HEK293 (cell line): ENCODE results near the gene C9orf153.

Experiments
- CTCF ChIP-seq: fragments of 450-650 bp; formaldehyde crosslinking; IDR thresholded peaks from 2 replicates; pipeline ENCODE4 v1.5.1; 2016; ENCODE audit warnings: missing biosample characterization, missing genetic modification characterization
- GLI4 ChIP-seq: fragments of 450-650 bp; formaldehyde crosslinking; IDR thresholded peaks from 2 replicates; pipeline ENCODE4 v1.5.1; 2016; ENCODE audit warnings: missing biosample characterization, missing genetic modification characterization
- YY1 ChIP-seq: fragments of 450-650 bp; formaldehyde crosslinking; IDR thresholded peaks from 2 replicates; pipeline ENCODE4 v1.5.1; 2018; ENCODE audit warnings: missing biosample characterization, missing genetic modification characterization
- ZNF302 ChIP-seq: fragments of 450-650 bp; formaldehyde crosslinking; IDR thresholded peaks from 2 replicates; pipeline ENCODE4 v1.5.1; 2016; ENCODE audit warnings: missing biosample characterization, missing genetic modification characterization, low read depth
- ZNF707 ChIP-seq: fragments of 450-650 bp; formaldehyde crosslinking; IDR thresholded peaks from 2 replicates; pipeline ENCODE4 v1.5.1; 2016; ENCODE audit warnings: missing biosample characterization, missing genetic modification characterization
- ZSCAN4 ChIP-seq: fragments of 450-650 bp; formaldehyde crosslinking; IDR thresholded peaks from 2 replicates; pipeline ENCODE4 v1.5.1; 2017; ENCODE audit warnings: missing biosample characterization, missing genetic modification characterization
- TF ChIP-seq, protein P1 (sequence below): fragments of 450-650 bp; formaldehyde crosslinking; IDR thresholded peaks from 2 replicates; pipeline ENCODE4 v1.5.1; 2016; ENCODE audit warnings: missing biosample characterization, missing genetic modification characterization
- TF ChIP-seq, protein P2 (sequence below): fragments of 450-650 bp; formaldehyde crosslinking; IDR thresholded peaks from 2 replicates; pipeline ENCODE4 v1.5.1; 2016; ENCODE audit warnings: missing biosample characterization, missing genetic modification characterization
- TF ChIP-seq, protein P3 (sequence below): fragments of 450-650 bp; formaldehyde crosslinking; IDR thresholded peaks from 2 replicates; pipeline ENCODE4 v1.5.1; 2016; ENCODE audit warnings: missing biosample characterization, missing genetic modification characterization

GRCh38 chr9:86298873-86299272 is 39.4 kb upstream of the C9orf153 start:
- TF ChIP-seq YY1: no peak
- TF ChIP-seq GLI4 (tag by site-specific recombination): no peak
- no peak for TF ChIP-seq CTCF
- TF ChIP-seq, protein P1, sequence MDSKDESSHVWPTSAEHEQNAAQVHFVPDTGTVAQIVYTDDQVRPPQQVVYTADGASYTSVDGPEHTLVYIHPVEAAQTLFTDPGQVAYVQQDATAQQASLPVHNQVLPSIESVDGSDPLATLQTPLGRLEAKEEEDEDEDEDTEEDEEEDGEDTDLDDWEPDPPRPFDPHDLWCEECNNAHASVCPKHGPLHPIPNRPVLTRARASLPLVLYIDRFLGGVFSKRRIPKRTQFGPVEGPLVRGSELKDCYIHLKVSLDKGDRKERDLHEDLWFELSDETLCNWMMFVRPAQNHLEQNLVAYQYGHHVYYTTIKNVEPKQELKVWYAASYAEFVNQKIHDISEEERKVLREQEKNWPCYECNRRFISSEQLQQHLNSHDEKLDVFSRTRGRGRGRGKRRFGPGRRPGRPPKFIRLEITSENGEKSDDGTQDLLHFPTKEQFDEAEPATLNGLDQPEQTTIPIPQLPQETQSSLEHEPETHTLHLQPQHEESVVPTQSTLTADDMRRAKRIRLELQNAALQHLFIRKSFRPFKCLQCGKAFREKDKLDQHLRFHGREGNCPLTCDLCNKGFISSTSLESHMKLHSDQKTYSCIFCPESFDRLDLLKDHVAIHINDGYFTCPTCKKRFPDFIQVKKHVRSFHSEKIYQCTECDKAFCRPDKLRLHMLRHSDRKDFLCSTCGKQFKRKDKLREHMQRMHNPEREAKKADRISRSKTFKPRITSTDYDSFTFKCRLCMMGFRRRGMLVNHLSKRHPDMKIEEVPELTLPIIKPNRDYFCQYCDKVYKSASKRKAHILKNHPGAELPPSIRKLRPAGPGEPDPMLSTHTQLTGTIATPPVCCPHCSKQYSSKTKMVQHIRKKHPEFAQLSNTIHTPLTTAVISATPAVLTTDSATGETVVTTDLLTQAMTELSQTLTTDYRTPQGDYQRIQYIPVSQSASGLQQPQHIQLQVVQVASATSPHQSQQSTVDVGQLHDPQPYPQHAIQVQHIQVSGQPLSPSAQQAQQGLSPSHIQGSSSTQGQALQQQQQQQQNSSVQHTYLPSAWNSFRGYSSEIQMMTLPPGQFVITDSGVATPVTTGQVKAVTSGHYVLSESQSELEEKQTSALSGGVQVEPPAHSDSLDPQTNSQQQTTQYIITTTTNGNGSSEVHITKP (tag by site-specific recombination): no peak
- TF ChIP-seq ZSCAN4 (tag by site-specific recombination): no peak
- TF ChIP-seq, protein P2, sequence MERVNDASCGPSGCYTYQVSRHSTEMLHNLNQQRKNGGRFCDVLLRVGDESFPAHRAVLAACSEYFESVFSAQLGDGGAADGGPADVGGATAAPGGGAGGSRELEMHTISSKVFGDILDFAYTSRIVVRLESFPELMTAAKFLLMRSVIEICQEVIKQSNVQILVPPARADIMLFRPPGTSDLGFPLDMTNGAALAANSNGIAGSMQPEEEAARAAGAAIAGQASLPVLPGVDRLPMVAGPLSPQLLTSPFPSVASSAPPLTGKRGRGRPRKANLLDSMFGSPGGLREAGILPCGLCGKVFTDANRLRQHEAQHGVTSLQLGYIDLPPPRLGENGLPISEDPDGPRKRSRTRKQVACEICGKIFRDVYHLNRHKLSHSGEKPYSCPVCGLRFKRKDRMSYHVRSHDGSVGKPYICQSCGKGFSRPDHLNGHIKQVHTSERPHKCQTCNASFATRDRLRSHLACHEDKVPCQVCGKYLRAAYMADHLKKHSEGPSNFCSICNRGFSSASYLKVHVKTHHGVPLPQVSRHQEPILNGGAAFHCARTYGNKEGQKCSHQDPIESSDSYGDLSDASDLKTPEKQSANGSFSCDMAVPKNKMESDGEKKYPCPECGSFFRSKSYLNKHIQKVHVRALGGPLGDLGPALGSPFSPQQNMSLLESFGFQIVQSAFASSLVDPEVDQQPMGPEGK (tag by site-specific recombination): no peak
- no peak for TF ChIP-seq ZNF302
- TF ChIP-seq, protein P3, sequence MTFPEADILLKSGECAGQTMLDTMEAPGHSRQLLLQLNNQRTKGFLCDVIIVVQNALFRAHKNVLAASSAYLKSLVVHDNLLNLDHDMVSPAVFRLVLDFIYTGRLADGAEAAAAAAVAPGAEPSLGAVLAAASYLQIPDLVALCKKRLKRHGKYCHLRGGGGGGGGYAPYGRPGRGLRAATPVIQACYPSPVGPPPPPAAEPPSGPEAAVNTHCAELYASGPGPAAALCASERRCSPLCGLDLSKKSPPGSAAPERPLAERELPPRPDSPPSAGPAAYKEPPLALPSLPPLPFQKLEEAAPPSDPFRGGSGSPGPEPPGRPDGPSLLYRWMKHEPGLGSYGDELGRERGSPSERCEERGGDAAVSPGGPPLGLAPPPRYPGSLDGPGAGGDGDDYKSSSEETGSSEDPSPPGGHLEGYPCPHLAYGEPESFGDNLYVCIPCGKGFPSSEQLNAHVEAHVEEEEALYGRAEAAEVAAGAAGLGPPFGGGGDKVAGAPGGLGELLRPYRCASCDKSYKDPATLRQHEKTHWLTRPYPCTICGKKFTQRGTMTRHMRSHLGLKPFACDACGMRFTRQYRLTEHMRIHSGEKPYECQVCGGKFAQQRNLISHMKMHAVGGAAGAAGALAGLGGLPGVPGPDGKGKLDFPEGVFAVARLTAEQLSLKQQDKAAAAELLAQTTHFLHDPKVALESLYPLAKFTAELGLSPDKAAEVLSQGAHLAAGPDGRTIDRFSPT: no peak
- TF ChIP-seq ZNF707: no peak
